ENCODE results near the gene GRIFIN. TPM values are rescaled to one million over a fixed set of nuclear protein-coding genes. Genes with fewer than 3 reads are reported as not detected.

Gene GRIFIN
- total RNA-seq, 6 experiments from 2014 or later, result not detected

DNA sequence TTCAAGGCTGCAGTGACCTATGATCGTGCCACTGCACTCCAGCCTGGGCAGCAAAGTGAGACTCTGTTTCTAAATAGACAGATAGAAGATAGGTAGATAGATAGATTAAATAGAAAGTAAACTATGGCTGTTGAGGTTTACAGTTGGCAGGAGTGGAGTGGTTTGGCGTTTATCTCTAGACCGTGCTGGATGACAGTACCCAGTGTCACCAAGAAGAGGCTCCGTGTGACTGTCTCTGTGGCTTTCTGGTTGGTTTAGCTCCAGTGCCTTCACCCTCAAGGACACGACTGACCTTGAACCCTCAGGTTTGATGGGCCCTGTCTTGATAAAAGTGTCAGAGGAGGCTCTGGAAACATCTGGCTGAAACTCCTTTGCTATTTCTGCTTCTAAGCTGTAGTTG is 41.1 kb downstream of the GRIFIN start:
- peaks cover 7% of the 10 kb centered on the region for H3K36me3 Mint-ChIP-seq (ENCODE audit: low read depth)
- no peak overlapping the region for H3K27ac Mint-ChIP-seq
- DNase-seq, result no peak
- H3K4me1 Mint-ChIP-seq (ENCODE audit: low read depth), result no peaks in the 10 kb centered on the region
- no peak overlapping the region for H3K4me3 Mint-ChIP-seq
- no peaks in the 10 kb centered on the region for H3K27me3 Mint-ChIP-seq (ENCODE audit: insufficient read depth)
- H3K9me3 Mint-ChIP-seq, result peaks cover 7% of the 10 kb centered on the region
- TF ChIP-seq CTCF (IDR thresholded peaks at IDR 0.05), result no peak

DNA sequence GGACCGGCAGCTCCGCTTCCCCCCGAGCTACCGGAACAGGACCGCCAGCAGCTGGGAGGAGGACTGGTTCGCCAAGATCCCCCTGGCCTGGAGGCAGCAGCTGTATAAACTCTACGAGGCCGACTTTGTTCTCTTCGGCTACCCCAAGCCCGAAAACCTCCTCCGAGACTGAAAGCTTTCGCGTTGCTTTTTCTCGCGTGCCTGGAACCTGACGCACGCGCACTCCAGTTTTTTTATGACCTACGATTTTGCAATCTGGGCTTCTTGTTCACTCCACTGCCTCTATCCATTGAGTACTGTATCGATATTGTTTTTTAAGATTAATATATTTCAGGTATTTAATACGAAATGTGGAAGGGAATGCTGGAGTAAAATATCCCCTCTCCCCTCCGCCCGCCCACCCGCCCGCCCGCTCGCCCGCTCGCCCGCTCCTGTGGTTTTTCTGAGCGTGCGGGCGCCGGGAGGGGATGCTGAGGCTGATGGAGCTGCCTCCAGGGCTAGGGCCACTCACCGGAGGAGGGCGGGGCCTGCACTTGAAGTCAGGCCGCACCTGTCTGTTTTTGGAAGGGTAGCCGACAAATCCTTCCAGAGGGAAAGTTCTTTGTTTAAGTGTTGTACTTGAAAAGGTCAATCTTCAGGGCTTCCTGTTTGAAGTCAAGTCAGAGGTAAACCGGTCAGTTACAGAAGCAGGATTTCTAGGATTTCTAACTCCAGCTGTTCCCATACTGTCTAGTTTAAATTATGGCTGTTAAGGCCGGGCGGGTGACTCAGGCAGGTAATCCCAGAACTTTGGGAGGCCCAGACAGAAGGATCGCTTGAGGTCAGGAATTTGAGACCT is 42.3 kb downstream of the GRIFIN start:
- H3K9me3 Mint-ChIP-seq, result peaks cover 7% of the 10 kb centered on the region
- H3K27me3 Mint-ChIP-seq (ENCODE audit: insufficient read depth), result no peaks in the 10 kb centered on the region
- no peak overlapping the region for H3K27ac Mint-ChIP-seq
- no peak for TF ChIP-seq CTCF (IDR thresholded peaks at IDR 0.05)
- no peak overlapping the region for H3K4me3 Mint-ChIP-seq
- DNase-seq, result no peak
- peaks cover 7% of the 10 kb centered on the region for H3K36me3 Mint-ChIP-seq (ENCODE audit: low read depth)
- H3K4me1 Mint-ChIP-seq (ENCODE audit: low read depth), result no peaks in the 10 kb centered on the region

DNA sequence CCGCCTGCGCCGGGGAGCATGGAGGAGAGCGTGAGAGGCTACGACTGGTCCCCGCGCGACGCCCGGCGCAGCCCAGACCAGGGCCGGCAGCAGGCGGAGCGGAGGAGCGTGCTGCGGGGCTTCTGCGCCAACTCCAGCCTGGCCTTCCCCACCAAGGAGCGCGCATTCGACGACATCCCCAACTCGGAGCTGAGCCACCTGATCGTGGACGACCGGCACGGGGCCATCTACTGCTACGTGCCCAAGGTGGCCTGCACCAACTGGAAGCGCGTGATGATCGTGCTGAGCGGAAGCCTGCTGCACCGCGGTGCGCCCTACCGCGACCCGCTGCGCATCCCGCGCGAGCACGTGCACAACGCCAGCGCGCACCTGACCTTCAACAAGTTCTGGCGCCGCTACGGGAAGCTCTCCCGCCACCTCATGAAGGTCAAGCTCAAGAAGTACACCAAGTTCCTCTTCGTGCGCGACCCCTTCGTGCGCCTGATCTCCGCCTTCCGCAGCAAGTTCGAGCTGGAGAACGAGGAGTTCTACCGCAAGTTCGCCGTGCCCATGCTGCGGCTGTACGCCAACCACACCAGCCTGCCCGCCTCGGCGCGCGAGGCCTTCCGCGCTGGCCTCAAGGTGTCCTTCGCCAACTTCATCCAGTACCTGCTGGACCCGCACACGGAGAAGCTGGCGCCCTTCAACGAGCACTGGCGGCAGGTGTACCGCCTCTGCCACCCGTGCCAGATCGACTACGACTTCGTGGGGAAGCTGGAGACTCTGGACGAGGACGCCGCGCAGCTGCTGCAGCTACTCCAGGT is 43.1 kb downstream of the GRIFIN start:
- H3K4me1 Mint-ChIP-seq (ENCODE audit: low read depth), result no peaks in the 10 kb centered on the region
- TF ChIP-seq CTCF (IDR thresholded peaks at IDR 0.05), result no peak
- no peak overlapping the region for H3K27ac Mint-ChIP-seq
- H3K4me3 Mint-ChIP-seq, result no peak overlapping the region
- no peak for DNase-seq
- no peaks in the 10 kb centered on the region for H3K27me3 Mint-ChIP-seq (ENCODE audit: insufficient read depth)
- H3K9me3 Mint-ChIP-seq, result peaks cover 7% of the 10 kb centered on the region
- H3K36me3 Mint-ChIP-seq (ENCODE audit: low read depth), result peaks cover 7% of the 10 kb centered on the region

GRCh38 chr7:2431260-2431867 is 44.8 kb downstream of the GRIFIN start:
- peaks cover 7% of the 10 kb centered on the region for H3K36me3 Mint-ChIP-seq (ENCODE audit: low read depth)
- no peak for DNase-seq
- peaks cover 7% of the 10 kb centered on the region for H3K9me3 Mint-ChIP-seq
- TF ChIP-seq CTCF (IDR thresholded peaks at IDR 0.05), result peak; percentile 62
- H3K4me3 Mint-ChIP-seq, result no peak overlapping the region
- no peaks in the 10 kb centered on the region for H3K27me3 Mint-ChIP-seq (ENCODE audit: insufficient read depth)
- H3K27ac Mint-ChIP-seq, result no peak overlapping the region
- H3K4me1 Mint-ChIP-seq (ENCODE audit: low read depth), result no peaks in the 10 kb centered on the region

- no peaks in the 10 kb centered on the region for H3K4me1 Mint-ChIP-seq (ENCODE audit: low read depth)
These were observed 50.4 kb downstream of the GRIFIN start for GRCh38 chr7:2425749-2426148.

More at GRCh38 chr7:2425749-2426148, 50.4 kb downstream of the GRIFIN start:
- Mint-ChIP-seq H3K9me3 (peaks cover 1% of the 10 kb centered on the region), H3K27me3 (ENCODE audit: insufficient read depth) (no peaks in the 10 kb centered on the region; the same call in 1 of the 2 replicates), H3K4me3 (no peak overlapping the region), H3K36me3 (ENCODE audit: low read depth) (peaks cover 1% of the 10 kb centered on the region), H3K27ac (no peak overlapping the region)
- DNase-seq, result no peak
- TF ChIP-seq CTCF (IDR thresholded peaks at IDR 0.05), result no peak

Other genes with a start within 250 kb of the GRIFIN start
- 10 to 100 TPM; 34.6 to 44.8 (median 40.2) TPM for gene MAD1L1, start 243.5 kb downstream of the GRIFIN start, total RNA-seq (2021; fragmentation: NEBNext Ultra II Directional; extraction: Animal tissue kit (Norgen Biotek cat#: 25700))
- gene MRM2, start 234.2 kb downstream of the GRIFIN start, total RNA-seq (2021; fragmentation: NEBNext Ultra II Directional; extraction: Animal tissue kit (Norgen Biotek cat#: 25700)), result 10 to 100 TPM; 25.9 to 30.5 (median 27.5) TPM
- 10 to 100 TPM; 35.6 to 57.6 (median 45.9) TPM for gene NUDT1, start 234.2 kb downstream of the GRIFIN start, total RNA-seq (2021; fragmentation: NEBNext Ultra II Directional; extraction: Animal tissue kit (Norgen Biotek cat#: 25700))
- gene SNX8, start 162.0 kb downstream of the GRIFIN start, total RNA-seq (2021; fragmentation: NEBNext Ultra II Directional; extraction: Animal tissue kit (Norgen Biotek cat#: 25700)), result 10 to 100 TPM; 44.6 to 67.4 (median 61.9) TPM
- gene EIF3B, start 121.6 kb downstream of the GRIFIN start, total RNA-seq (2021; fragmentation: NEBNext Ultra II Directional; extraction: Animal tissue kit (Norgen Biotek cat#: 25700)), result 100 to 1,000 TPM; 175 to 207 (median 180) TPM
- 10 to 100 TPM; 25.7 to 31.4 (median 27.2) TPM for gene CHST12, start 72.8 kb downstream of the GRIFIN start, total RNA-seq (2021; fragmentation: NEBNext Ultra II Directional; extraction: Animal tissue kit (Norgen Biotek cat#: 25700))
- 10 to 100 TPM in 2 of 6 experiments, 1 to 10 TPM in 4; 8.6 to 11.7 (median 9.6) TPM for gene LFNG, start 43.4 kb upstream of the GRIFIN start, total RNA-seq (2021; fragmentation: NEBNext Ultra II Directional; extraction: Animal tissue kit (Norgen Biotek cat#: 25700))
- 10 to 100 TPM; 21.3 to 26.0 (median 23.3) TPM for gene BRAT1, start 79.1 kb upstream of the GRIFIN start, total RNA-seq (2021; fragmentation: NEBNext Ultra II Directional; extraction: Animal tissue kit (Norgen Biotek cat#: 25700))
- gene IQCE, start 82.6 kb upstream of the GRIFIN start, total RNA-seq (2021; fragmentation: NEBNext Ultra II Directional; extraction: Animal tissue kit (Norgen Biotek cat#: 25700)), result 10 to 100 TPM; 14.9 to 18.1 (median 17.0) TPM
- gene TTYH3, start 155.6 kb upstream of the GRIFIN start, total RNA-seq (2021; fragmentation: NEBNext Ultra II Directional; extraction: Animal tissue kit (Norgen Biotek cat#: 25700)), result 100 to 1,000 TPM; 117 to 147 (median 123) TPM
- gene AMZ1, start 211.8 kb upstream of the GRIFIN start, total RNA-seq (2021; fragmentation: NEBNext Ultra II Directional; extraction: Animal tissue kit (Norgen Biotek cat#: 25700)), result 10 to 100 TPM in 2 of 6 experiments, 1 to 10 TPM in 4; 6.2 to 11.3 (median 7.8) TPM